Breast epithelium (tissue), 4 donors: ENCODE data around the gene FLT4. TPM values are rescaled to one million over a fixed set of nuclear protein-coding genes. Genes with fewer than 3 reads are reported as not detected.

Experiments
- DNase-seq, 2 donors: peaks; one replicate each; pipeline ENCODE4 v3.0.0-alpha.2; 2019; ENCODE audit warnings: low spot score in 2 of 2
- H3K27ac ChIP-seq, 2 donors: fragments of 200-600 bp; sonication (generic) in 1 of 2; one replicate each; pipeline ENCODE4 v1.5.1; 2016 to 2019; ENCODE audit warnings: mild to moderate bottlenecking in 1 of 2
- H3K27me3 ChIP-seq, 2 donors: fragments of 200-600 bp; sonication (generic) in 1 of 2; one replicate each; pipeline versions ENCODE4 v1.5.1 to v1.6.0; 2017 to 2019; ENCODE audit warnings: control low read depth in 1 of 2, mild to moderate bottlenecking in 1 of 2
- H3K36me3 ChIP-seq: fragments of 200-600 bp; one replicate; pipeline ENCODE4 v1.5.1; 2019
- H3K4me1 ChIP-seq, 2 donors: fragments of 200-600 bp; sonication (generic); one replicate each; pipeline ENCODE4 v1.5.1; 2016 to 2019; ENCODE audit warnings: control low read depth in 1 of 2
- H3K4me3 ChIP-seq, 3 donors: fragments of 200-600 bp; sonication (generic); 1 replicate in 2 of 3; 2 replicates in 1 of 3; pipeline ENCODE4 v1.5.1; 2016 to 2019; ENCODE audit warnings: mild to moderate bottlenecking in 3 of 3, moderate library complexity in 2 of 3
- H3K9me3 ChIP-seq, 2 donors: fragments of 200-600 bp; sonication (generic) in 1 of 2; one replicate each; pipeline ENCODE4 v1.5.1; 2016 to 2019; ENCODE audit warnings: control low read depth in 1 of 2
- POLR2A ChIP-seq: fragments of 450-650 bp; IDR thresholded peaks from one replicate; pipeline ENCODE4 v1.6.1; 2016; ENCODE audit warnings: antibody characterized with exemption, mild to moderate bottlenecking, moderate library complexity
- POLR2AphosphoS5 ChIP-seq, 3 donors: sonication (generic); formaldehyde crosslinking; IDR thresholded peaks; one replicate each; pipeline ENCODE4 v1.6.1; 2017; ENCODE audit warnings: antibody characterized with exemption in 3 of 3
- intact Hi-C: fragments of 100-400 bp; cut with DNase I; formaldehyde crosslinking; loops from one replicate; pipeline ENCODE4 v1.15.1; 2023; ENCODE audit warnings: low total_unique reads
- total RNA-seq, 3 donors: library from RNA; depleted of rRNA; stranded (reverse); fragments of >200 nt; gene quantifications; one replicate each; pipeline ENCODE4 v1.1.0, GENCODE V29; 2016
- TF ChIP-seq, protein P1 (sequence below), 3 donors: fragments of 450-650 bp; IDR thresholded peaks; one replicate each; pipeline ENCODE4 v1.5.1; 2016 to 2017; ENCODE audit warnings: antibody characterized with exemption in 3 of 3, mild to moderate bottlenecking in 3 of 3, moderate library complexity in 3 of 3

FLT4 gene
- total RNA-seq, 3 donors from 2014 or later = 4.3 to 35.7 (median 7.9) TPM

DNA sequence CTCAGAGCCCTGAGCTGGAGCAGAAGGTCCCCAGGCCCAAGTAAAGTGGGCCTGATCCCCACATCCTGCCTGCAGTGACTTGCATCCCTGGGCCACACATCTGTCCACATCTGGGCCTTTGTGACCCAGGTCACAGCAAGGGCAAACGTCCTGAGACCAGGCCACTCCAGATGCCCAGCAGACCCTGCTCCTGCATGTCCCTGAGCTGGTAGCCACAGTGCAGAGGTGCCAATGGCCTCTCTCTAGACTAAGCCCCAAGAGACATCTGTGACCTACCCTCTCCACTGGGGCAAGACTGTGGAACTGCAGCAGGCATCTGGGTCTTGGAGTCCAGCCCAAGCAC is 2.5 kb downstream of the FLT4 start:
- intact Hi-C loops = no loop called here
- DNase-seq = no peak
- Histone ChIP-seq H3K36me3 (no peaks in the 10 kb centered on the region), H3K9me3 (no peaks in the 10 kb centered on the region), H3K4me1 (no peaks in the 10 kb centered on the region), H3K27ac (no peak overlapping the region), H3K4me3 (peak overlapping the region in 1 of 3 donors; percentile 19), H3K27me3 (peaks cover 0 to 26% of the 10 kb centered on the region in 2 donors)
- TF ChIP-seq POLR2AphosphoS5 (IDR thresholded peaks at IDR 0.05) (no peak), POLR2A (no peak)
- TF ChIP-seq, protein P1, sequence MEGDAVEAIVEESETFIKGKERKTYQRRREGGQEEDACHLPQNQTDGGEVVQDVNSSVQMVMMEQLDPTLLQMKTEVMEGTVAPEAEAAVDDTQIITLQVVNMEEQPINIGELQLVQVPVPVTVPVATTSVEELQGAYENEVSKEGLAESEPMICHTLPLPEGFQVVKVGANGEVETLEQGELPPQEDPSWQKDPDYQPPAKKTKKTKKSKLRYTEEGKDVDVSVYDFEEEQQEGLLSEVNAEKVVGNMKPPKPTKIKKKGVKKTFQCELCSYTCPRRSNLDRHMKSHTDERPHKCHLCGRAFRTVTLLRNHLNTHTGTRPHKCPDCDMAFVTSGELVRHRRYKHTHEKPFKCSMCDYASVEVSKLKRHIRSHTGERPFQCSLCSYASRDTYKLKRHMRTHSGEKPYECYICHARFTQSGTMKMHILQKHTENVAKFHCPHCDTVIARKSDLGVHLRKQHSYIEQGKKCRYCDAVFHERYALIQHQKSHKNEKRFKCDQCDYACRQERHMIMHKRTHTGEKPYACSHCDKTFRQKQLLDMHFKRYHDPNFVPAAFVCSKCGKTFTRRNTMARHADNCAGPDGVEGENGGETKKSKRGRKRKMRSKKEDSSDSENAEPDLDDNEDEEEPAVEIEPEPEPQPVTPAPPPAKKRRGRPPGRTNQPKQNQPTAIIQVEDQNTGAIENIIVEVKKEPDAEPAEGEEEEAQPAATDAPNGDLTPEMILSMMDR (IDR thresholded peaks at IDR 0.05) = no peak

GRCh38 chr5:180646289-180646962 is 3.0 kb downstream of the FLT4 start:
- Histone ChIP-seq H3K4me3 (peak overlapping the region in 1 of 3 donors; percentile 19), H3K36me3 (no peaks in the 10 kb centered on the region), H3K4me1 (no peaks in the 10 kb centered on the region), H3K27me3 (peaks cover 0 to 22% of the 10 kb centered on the region in 2 donors), H3K27ac (peak overlapping the region in 1 of 2 donors; percentile 35), H3K9me3 (no peaks in the 10 kb centered on the region)
- no peak for TF ChIP-seq POLR2AphosphoS5 (IDR thresholded peaks at IDR 0.05)
- TF ChIP-seq POLR2A = no peak
- TF ChIP-seq, protein P1 (IDR thresholded peaks at IDR 0.05) = no peak
- intact Hi-C loops = no loop called here
- no peak for DNase-seq

DNA sequence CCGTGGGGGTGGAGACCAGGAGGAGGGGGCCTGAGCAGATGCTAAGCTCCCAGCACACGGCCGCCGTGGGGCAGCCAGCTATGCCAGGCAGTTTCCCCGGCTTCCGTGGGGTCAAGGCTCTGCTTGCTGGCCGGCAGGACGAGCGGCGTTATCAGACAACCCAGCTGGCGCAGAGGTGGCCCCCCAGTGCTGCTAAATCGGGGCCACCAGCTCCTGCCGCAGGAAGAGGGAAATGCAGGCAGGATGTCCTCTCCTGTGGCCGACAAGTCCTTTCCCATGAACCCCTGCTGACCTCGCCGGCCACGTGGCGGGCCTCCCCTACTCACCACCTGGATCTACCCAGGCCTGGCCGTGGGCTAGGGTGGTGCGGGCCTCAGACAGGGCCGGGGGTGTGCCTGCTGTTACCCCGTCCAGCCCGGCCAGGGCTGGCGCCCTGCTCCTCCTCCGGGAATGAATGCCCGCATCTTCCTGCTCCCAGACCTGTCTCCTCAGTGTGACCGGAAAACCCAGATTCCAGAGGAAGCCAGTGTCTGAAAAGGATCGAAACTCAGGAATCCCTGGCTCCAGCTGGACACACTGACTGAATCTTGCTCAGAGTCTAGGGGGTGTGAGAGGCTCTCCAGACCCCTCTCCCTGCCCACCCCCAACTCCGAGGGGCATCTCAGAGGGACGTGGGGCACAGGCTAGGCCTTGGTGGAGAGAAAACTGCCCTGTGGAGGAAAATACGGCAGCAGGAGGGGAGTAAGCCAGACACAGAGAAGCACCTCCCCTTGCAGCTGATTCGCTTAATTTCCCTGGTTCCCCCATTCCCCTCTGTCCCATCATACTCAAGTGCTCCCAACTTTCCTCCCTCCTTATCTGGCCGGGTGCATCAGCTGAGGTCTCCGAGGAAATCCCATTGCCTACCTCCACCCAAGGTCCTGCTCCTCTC is 3.9 kb downstream of the FLT4 start:
- Histone ChIP-seq H3K9me3 (no peaks in the 10 kb centered on the region), H3K4me1 (no peaks in the 10 kb centered on the region), H3K36me3 (no peaks in the 10 kb centered on the region), H3K27me3 (peaks cover 0 to 22% of the 10 kb centered on the region in 2 donors), H3K4me3 (no peak overlapping the region), H3K27ac (peak overlapping the region in 1 of 2 donors; percentile 35)
- TF ChIP-seq POLR2A = no peak
- no peak for TF ChIP-seq POLR2AphosphoS5 (IDR thresholded peaks at IDR 0.05)
- TF ChIP-seq, protein P1 (IDR thresholded peaks at IDR 0.05) = no peak
- intact Hi-C loops = no loop called here
- DNase-seq = peak in 1 of 2 donors; percentile 47

DNA sequence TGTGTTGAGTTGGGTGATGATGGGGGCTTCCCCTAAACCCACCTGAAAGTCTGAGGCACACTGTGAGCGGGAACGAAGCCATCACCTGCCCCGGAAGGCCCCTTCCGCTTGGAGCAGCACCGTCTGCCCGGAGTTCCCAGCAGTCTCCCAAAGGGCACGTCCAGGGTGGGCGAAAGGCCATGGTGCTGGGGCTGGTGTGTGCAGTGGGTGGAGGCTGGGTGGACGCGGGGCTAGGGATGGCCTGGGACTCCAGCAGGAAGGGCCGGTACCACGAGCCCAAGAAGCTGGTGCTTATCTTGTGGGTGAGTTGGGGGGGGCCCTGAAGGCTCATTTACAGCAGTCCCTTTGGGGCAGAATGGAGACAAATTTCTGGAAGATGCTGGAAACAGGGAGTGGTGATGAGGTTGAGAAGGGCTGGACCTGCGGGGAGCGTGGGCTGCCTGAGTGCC is 4.6 kb downstream of the FLT4 start:
- Histone ChIP-seq H3K36me3 (no peaks in the 10 kb centered on the region), H3K4me1 (no peaks in the 10 kb centered on the region), H3K27me3 (peaks cover 0 to 22% of the 10 kb centered on the region in 2 donors), H3K9me3 (no peaks in the 10 kb centered on the region), H3K27ac (peak overlapping the region in 1 of 2 donors; percentile 35), H3K4me3 (no peak overlapping the region)
- TF ChIP-seq POLR2A (no peak), POLR2AphosphoS5 (IDR thresholded peaks at IDR 0.05) (no peak)
- TF ChIP-seq, protein P1 (IDR thresholded peaks at IDR 0.05) = no peak
- intact Hi-C loops = no loop called here
- peak in 1 of 2 donors; percentile 50 for DNase-seq
